Activated naive CD4-positive, alpha-beta T cell treated with anti-CD3 and anti-CD28 coated beads for 36 hours (primary cell): Measurements from ENCODE around the gene MPRIP. TPM values are rescaled to one million over a fixed set of nuclear protein-coding genes. Genes with fewer than 3 reads are reported as not detected.

Source experiments
- CTCF ChIA-PET: fragments of 350-600 bp; sonication (Branson Sonifier 250); formaldehyde crosslinking; loops from one replicate; lab custom pipeline; 2021; ENCODE audit warnings: antibody characterized with exemption; lab: Charles Lee
- DNase-seq: peaks from one replicate; pipeline ENCODE4 v3.0.0-alpha.2; 2020
- H3K27ac Mint-ChIP-seq: one replicate; pipeline ENCODE4 v1.8.0; 2021; ENCODE audit warnings: mild to moderate bottlenecking, mixed read lengths
- H3K27me3 Mint-ChIP-seq: one replicate; pipeline ENCODE4 v1.8.0; 2021; ENCODE audit warnings: low read depth, mixed read lengths
- H3K36me3 Mint-ChIP-seq: one replicate; pipeline ENCODE4 v1.8.0; 2021; ENCODE audit warnings: low read depth, mixed read lengths
- H3K4me1 Mint-ChIP-seq: one replicate; pipeline ENCODE4 v1.8.0; 2021; ENCODE audit warnings: low read depth, mixed read lengths
- H3K4me3 Mint-ChIP-seq: one replicate; pipeline ENCODE4 v1.8.0; 2021; ENCODE audit warnings: mild to moderate bottlenecking, moderate library complexity, mixed read lengths
- H3K9me3 Mint-ChIP-seq: one replicate; pipeline ENCODE4 v1.8.0; 2021; ENCODE audit warnings: mixed read lengths
- intact Hi-C: fragments of 100-400 bp; cut with micrococcal nuclease; formaldehyde crosslinking; loops from one replicate; pipeline ENCODE4 v1.15.1; 2023
- total RNA-seq, 2 experiments: library from RNA; stranded (reverse); gene quantifications; one replicate each; pipeline ENCODE4 v1.2.3, GENCODE V29; 2021

MPRIP gene
- total RNA-seq, 2 experiments from 2014 or later, result 125 TPM

DNA sequence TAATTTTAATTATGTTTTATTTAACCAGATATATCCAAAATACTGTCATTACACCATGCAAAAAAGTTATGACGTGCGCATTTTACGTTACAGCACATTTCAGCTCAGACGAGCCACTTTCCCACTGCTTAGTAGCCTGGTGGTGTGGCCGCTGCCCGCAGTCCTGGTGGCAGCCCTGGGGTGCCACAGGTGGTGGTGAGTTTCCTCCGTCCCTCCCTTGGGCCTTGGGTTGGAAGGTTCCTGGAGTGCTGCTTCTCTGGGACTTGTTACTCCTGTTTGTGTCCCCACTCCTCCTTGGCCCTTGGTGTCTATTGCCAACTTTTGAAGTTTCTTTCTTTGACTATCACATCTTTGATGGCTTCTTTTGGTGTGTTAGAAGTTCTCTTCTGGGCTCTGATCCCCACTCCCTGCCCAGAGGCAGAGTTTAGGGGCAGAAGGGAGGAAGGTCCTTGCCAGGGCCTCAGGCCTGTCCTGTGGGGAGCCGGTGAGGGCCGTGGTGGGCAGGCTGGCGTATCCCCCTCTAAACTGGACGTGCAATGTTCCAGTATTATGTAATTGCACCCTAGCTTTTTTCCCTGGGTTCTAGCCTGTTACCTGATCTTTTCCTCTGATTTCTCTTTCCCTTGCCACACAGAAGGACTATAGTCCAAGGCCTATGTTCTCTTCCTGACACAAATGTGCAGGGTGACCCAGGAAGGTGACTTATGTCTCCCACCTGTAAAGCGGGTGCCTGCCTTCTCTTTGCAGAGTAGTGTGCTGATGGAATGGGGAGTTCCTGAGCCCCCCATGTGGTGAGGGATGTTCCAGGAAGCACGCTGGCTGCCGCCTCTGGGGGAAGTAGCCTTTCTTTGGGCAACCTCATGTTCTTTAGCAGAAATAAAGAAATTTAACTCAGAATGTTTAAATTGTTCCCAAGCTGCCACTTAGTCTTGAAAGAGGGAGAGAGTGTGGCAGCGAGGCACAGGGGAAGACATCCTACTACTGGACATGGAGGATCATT lies 8.4 kb downstream of the MPRIP start:
- CTCF ChIA-PET, result no interaction called here
- Mint-ChIP-seq H3K4me3 (no peak overlapping the region), H3K27ac (no peak overlapping the region)

DNA sequence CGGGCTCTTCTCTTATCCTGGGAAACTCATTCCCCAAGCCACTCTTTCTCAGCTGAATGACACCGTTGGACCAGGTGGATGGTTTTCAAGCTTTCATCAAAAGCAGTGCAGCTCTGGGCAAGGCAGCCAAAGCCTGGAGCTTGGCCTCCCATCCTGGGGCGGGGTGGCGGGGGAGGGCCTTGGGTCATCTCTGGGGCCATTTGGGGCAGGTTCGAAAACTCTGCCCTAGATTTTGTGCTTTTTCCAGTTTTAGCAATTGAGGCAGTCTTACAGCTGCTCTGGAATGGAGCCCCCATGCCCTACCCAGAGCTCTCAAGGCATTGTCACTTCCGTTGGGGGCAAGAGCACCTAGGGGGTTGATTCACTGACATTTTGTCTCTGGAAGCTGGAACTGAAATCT lies 9.1 kb downstream of the MPRIP start:
- Mint-ChIP-seq H3K4me1 (peaks cover 54% of the 10 kb centered on the region), H3K4me3 (no peak overlapping the region), H3K36me3 (no peaks in the 10 kb centered on the region), H3K27me3 (no peaks in the 10 kb centered on the region), H3K9me3 (no peaks in the 10 kb centered on the region), H3K27ac (no peak overlapping the region)
- CTCF ChIA-PET, result no interaction called here
- intact Hi-C loops, result no loop called here
- DNase-seq, result no peak

More for the DNA sequence above, 8.4 kb downstream of the MPRIP start:
- no peak for DNase-seq
- H3K9me3 Mint-ChIP-seq, result no peaks in the 10 kb centered on the region
- H3K4me1 Mint-ChIP-seq, result peaks cover 59% of the 10 kb centered on the region
- no peaks in the 10 kb centered on the region for H3K36me3 Mint-ChIP-seq
- H3K27me3 Mint-ChIP-seq, result no peaks in the 10 kb centered on the region
- intact Hi-C loops, result no loop called here

DNA sequence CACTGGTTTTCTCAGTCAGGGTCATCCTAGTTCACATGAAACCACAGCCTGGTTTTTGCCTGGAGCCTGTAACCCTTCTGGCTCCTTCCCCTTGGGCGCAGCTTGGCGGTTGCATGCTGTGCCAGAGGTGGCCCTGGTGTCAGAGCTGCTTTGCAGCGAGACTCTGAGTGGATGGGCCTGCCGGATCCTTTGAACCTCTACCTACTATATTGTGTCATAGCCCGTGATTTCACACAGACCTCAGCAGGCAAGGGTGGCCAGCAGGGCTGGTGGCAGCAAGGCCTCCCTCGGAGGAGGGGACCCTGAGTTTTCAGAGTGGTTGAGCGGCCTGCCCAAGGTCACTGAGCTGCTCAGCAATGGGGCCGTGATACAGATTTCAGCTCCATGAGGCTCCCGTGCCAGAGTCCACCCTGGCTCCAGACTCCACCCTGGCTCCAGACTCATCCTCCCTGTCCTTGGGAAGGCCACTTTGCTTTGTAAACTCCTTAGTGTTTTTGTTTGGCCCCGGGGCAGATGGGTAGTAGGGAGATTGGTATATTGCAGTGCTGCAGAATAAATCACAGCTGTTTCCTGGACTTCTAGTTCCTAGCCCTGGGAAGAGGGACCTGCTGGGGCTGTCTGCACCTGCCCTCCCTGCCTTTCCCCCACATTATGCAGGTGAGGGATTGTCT lies 9.7 kb downstream of the MPRIP start:
- H3K27me3 Mint-ChIP-seq, result no peaks in the 10 kb centered on the region
- H3K36me3 Mint-ChIP-seq, result no peaks in the 10 kb centered on the region
- CTCF ChIA-PET, result no interaction called here
- no peaks in the 10 kb centered on the region for H3K9me3 Mint-ChIP-seq
- no peak overlapping the region for H3K27ac Mint-ChIP-seq
- H3K4me1 Mint-ChIP-seq, result peaks cover 49% of the 10 kb centered on the region
- no peak overlapping the region for H3K4me3 Mint-ChIP-seq
- no peak for DNase-seq
- intact Hi-C loops, result no loop called here

DNA sequence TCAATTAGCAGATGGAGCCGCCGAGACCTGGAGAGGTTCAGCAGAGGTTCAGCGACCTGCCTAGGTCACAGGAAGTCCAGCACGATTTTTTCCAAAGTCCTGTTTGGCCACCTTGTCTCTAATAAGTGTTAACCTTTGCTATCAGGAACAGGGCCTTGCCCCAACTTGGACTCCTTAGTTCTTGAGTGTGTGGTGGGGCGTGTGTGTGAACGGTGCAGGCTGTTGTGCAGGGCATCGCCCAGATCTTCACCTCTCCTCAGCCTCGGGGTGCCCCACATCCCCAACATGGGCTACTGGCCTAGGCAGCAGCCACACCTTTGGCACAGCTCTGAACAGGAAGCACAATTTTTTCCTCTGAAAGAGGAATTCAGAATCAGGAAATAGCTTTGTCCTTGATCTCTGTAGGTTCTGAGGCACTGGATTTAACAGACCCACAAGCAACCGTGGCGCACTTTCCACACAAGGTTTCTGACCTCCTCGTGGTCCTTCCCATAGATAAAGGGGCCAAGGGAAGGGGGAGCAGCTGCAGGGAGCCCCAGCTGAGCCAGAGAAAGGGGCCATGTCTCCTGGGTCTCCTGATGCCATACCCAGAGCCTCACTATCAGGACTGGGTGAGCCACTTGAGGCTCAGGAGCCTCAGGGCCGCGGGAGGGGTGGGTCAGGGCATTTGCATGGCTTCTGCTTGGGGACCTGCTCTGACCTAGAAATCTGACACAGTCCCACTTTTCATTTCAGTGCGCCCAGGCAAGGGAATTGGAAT lies 10.4 kb downstream of the MPRIP start:
- H3K4me3 Mint-ChIP-seq, result no peak overlapping the region
- no peak for DNase-seq
- no peaks in the 10 kb centered on the region for H3K27me3 Mint-ChIP-seq
- CTCF ChIA-PET, result no interaction called here
- no peak overlapping the region for H3K27ac Mint-ChIP-seq
- H3K9me3 Mint-ChIP-seq, result no peaks in the 10 kb centered on the region
- H3K36me3 Mint-ChIP-seq, result peaks cover 1% of the 10 kb centered on the region
- intact Hi-C loops, result no loop called here
- H3K4me1 Mint-ChIP-seq, result peaks cover 44% of the 10 kb centered on the region

DNA sequence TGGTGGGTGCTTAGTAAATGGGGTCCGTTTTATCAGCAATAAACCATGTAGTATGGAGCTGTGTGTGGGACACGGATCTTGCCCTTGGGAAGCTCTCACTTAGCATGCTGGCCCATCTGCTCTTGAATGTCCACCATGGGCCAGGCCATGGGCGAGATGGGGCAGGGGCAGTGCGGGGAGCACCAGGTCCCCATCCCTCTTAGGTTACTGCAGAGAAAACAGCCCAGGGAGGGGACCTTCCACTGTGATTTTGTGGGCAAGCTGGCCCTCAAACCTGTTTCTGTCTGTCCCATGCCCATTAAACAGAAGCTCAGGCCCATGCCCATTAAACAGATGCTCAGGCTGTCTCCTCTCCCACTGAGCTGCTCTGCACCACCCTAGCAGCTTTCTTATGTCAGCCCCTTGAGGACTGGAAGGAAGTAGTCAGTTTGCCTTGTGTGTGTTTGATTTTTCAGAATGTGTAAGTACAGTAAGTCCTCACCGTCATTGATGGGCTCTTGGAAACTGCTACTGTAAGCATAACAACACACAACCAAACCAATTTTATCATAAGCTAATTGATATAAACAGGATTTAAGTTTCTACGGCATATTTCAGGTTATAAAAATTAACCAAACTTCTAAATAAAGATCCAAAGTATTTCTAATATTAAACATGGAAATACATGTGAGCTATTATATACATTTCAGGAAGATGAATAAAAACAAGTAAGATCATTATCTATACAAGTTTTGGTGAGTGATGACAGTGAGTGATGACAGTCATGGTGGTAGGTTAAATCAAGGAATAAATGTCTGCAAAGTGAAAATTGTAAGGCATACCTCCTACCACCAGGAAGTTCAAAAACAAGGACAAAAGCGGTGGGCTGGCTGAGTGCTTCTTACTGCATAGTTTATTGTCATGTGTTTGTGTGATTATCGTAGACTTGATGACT lies 11.5 kb downstream of the MPRIP start:
- Mint-ChIP-seq H3K4me3 (no peak overlapping the region), H3K36me3 (peaks cover 1% of the 10 kb centered on the region), H3K9me3 (no peaks in the 10 kb centered on the region), H3K27me3 (no peaks in the 10 kb centered on the region), H3K4me1 (peaks cover 33% of the 10 kb centered on the region), H3K27ac (no peak overlapping the region)
- CTCF ChIA-PET, result no interaction called here
- intact Hi-C loops, result no loop called here
- DNase-seq, result no peak

DNA sequence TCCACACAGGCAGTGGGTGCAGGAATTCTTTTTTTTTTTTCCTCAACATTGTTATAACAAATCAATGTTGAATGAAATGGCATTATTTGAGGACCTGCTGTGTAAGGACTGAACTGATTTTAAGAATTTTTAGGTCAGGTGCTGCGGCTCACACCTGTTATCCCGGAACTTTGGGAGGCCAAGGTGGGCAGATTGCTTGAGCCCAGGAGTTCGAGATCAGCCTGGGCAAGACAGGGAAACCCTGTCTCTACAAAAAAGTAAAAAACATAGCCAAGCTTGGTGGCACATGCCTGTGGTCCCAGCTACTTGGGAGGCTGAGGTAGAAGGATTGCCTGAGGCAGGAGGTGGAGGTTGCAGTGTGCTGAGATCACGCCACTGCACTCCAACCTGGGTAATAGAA lies 12.4 kb downstream of the MPRIP start:
- Mint-ChIP-seq H3K27me3 (no peaks in the 10 kb centered on the region), H3K27ac (no peak overlapping the region), H3K36me3 (peaks cover 1% of the 10 kb centered on the region), H3K9me3 (no peaks in the 10 kb centered on the region), H3K4me1 (peaks cover 32% of the 10 kb centered on the region), H3K4me3 (no peak overlapping the region)
- intact Hi-C loops, result no loop called here
- DNase-seq, result no peak
- CTCF ChIA-PET, result interaction anchor here (0.6 kb wide), 1 partner anchor 26 kb away, joined by 3 read pairs; no protein-coding TSS in a partner anchor

DNA sequence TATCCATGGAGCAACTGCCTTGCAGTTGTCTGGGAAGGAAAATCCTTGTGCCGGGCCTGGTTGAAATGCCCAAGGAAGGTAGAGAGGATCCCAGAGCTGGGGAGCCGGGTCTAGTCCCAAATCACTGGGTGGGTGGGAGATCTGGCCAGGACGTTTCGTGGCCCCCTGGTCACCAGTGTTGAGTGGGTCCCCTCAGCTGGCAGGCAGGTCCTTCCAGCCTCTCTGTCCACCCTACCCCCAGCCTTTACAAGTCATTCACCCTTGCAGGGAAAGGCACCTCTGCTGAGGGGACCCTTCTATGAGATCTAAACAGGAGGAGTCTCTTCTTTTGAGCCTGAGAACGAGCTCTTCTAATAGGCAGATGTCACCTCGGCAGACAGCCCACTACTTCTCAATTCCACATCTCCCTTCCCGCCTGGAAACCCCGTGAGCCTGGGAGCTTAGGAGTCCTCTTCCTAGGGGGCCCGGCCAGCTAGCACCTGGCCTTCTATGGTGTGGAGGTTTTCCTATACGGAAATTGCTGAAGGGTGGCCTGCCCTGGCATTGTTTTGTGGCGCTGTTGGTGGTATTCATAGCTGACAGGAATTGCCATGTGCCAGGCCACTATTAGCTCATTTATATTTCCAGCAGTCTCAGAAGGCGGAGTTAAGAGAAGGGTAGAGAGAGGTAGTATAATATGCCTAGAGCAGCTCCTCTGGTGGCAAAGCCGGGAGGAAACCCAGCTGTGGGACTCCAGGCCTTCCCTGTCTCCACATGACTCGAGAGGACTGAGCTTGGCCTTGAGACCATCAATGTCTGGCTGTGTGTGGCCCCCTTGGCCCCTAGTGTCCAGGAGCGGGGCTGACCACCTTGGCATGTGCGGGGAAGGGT lies 13.3 kb downstream of the MPRIP start:
- CTCF ChIA-PET, result interaction anchor here (0.6 kb wide), 1 partner anchor 27 kb away, joined by 3 read pairs; no protein-coding TSS in a partner anchor
- intact Hi-C loops, result no loop called here

DNA sequence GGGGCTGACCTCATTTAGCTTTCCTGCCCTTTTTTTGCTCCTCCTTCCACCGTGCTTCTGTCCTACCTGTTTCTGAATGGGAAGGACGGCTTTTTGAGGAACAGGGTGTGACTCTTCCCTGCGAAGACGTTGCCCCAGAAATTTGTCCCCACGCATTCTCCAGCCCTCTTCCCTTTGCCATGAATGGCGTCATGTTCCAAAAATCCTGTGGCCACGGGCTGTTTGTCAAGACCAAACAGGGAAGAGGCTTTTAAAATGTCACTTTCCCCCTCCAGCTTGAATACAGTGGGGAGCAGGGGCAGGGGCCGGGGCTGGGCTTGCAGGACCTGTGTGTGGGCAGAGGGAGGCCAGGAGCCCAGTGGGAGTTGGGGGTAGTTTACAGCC lies 13.9 kb downstream of the MPRIP start:
- Mint-ChIP-seq H3K9me3 (no peaks in the 10 kb centered on the region), H3K27ac (no peak overlapping the region), H3K27me3 (no peaks in the 10 kb centered on the region), H3K4me3 (no peak overlapping the region), H3K36me3 (peaks cover 1% of the 10 kb centered on the region), H3K4me1 (peaks cover 25% of the 10 kb centered on the region)
- CTCF ChIA-PET, result no interaction called here
- intact Hi-C loops, result no loop called here
- DNase-seq, result no peak

More for the DNA sequence above, 13.3 kb downstream of the MPRIP start:
- Mint-ChIP-seq H3K36me3 (peaks cover 1% of the 10 kb centered on the region), H3K27ac (no peak overlapping the region), H3K4me1 (peaks cover 30% of the 10 kb centered on the region), H3K27me3 (no peaks in the 10 kb centered on the region), H3K9me3 (no peaks in the 10 kb centered on the region), H3K4me3 (no peak overlapping the region)
- DNase-seq, result no peak

DNA sequence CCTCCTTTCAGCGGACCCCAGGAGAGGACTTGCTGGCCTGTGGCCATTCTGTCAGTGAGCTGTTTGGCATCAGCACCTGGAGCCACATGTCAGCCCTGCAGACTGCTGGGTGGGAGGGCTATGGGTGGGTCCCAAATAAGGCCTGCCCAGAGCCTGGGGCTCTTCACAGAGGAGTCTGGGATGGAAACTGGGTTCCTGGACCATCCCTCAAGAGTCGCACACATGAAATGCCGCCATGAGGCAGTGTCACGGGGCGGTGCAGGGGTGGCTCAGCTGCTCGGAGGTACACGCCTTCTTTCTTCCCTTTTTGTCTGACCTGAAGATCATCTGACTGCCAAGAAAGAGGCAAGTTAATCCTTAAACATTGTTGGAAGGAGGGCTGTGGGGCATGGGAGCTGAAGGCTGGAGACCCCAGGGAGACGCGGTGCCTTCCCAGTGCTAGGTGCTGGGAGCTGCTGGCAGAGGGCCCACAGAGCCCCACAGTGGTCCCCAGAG lies 14.8 kb downstream of the MPRIP start:
- Mint-ChIP-seq H3K9me3 (no peaks in the 10 kb centered on the region), H3K27me3 (no peaks in the 10 kb centered on the region), H3K4me3 (no peak overlapping the region), H3K27ac (no peak overlapping the region), H3K36me3 (peaks cover 1% of the 10 kb centered on the region), H3K4me1 (peaks cover 17% of the 10 kb centered on the region)
- intact Hi-C loops, result no loop called here
- no peak for DNase-seq
- CTCF ChIA-PET, result no interaction called here

DNA sequence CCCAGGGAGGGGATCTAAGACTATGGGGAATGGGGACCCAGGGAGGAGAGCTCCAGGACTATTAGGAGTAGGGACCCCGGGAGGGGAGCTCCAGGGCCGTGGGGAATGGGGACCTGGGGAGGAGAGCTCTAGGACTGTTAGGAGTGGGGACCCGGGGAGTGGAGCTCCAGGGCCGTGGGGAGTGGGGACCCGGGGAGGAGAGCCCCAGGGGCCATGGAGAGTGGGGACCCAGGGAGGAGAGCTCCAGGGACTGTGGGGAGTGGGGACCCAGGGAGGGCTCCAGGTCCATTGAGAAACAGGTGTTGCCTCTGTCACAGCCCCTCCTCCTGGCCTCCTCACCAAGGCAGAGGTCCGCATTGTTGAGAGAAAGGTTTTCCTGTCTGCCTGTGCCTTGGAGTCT lies 16.0 kb downstream of the MPRIP start:
- Mint-ChIP-seq H3K27me3 (no peaks in the 10 kb centered on the region), H3K4me3 (no peak overlapping the region), H3K36me3 (peaks cover 1% of the 10 kb centered on the region), H3K27ac (no peak overlapping the region), H3K4me1 (peaks cover 20% of the 10 kb centered on the region), H3K9me3 (no peaks in the 10 kb centered on the region)
- no peak for DNase-seq
- CTCF ChIA-PET, result no interaction called here
- intact Hi-C loops, result no loop called here
